HG03565 (cell line): ENCODE results near the gene SCNN1A.
A peak's percentile ranks its signal among the peaks of the same experiment; 100 is the strongest.

Experiments
- ATAC-seq: cut with Tn5 transposase; IDR thresholded peaks from one replicate; pipeline ENCODE4 v1.9.1; 2021; ENCODE audit warnings: mild to moderate bottlenecking, moderate library complexity; ENCODE audit not compliant: unreplicated experiment

The SCNN1A gene

DNA sequence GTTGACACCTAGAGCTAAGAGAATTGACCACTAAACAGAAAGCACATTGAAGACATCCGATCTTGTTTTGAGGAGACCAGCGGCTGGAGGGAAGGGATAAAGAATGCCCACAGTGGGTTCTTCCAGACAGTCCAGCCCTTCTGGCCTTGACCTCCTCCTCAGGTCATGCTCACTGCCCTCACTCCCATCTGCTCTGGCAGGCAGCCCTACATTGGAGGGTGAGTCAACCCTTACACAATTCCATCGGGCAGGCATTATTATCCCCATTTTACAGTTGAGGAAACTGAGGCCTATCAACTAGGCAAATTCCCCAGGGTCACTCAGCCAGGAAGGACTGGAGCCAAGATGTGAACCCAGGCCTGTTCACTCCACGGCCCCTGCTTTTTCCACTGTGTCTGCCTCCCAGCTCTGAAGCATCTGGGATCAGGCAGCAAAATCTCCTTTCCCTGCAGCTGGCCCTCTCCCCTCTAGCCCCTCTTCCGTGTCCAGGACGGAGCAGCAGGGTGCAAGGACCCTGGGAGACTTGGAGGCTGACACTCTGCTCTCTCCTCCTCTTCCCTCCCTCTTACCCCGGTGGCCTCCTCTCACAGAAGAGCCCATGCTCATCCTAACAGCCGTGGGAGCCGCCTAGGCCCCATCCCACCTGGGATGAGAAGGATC is 5.3 kb downstream of the SCNN1A start:
- no peak for ATAC-seq

DNA sequence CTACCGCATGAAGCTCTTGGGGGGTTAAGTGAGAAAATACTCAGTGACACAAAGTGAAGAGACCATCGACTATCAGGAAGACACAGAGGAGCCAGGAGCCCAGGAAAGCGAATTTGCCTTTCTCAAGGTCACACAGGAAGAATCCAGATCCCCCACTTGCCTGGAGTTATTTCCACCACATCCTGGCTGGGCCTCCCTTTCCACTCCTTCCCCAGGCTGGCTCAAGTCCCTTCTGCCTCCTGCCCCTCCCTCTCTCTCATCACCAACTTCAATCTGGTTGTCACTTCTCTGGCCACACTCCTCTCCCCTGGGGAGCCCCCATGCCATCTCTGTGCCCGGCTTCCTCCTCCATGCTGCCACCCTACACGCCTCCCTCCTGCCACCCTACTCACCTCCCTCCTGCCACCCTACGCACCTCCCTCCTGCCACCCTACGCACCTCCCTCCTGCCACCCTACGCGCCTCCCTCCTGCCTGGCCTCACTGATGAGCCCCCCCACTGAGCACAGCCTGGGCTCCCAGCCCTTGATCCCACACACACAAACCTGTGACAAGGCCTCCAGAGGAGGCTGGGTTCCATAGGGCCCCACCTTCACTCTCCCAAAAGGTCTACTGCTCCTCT is 6.3 kb downstream of the SCNN1A start:
- ATAC-seq: no peak

DNA sequence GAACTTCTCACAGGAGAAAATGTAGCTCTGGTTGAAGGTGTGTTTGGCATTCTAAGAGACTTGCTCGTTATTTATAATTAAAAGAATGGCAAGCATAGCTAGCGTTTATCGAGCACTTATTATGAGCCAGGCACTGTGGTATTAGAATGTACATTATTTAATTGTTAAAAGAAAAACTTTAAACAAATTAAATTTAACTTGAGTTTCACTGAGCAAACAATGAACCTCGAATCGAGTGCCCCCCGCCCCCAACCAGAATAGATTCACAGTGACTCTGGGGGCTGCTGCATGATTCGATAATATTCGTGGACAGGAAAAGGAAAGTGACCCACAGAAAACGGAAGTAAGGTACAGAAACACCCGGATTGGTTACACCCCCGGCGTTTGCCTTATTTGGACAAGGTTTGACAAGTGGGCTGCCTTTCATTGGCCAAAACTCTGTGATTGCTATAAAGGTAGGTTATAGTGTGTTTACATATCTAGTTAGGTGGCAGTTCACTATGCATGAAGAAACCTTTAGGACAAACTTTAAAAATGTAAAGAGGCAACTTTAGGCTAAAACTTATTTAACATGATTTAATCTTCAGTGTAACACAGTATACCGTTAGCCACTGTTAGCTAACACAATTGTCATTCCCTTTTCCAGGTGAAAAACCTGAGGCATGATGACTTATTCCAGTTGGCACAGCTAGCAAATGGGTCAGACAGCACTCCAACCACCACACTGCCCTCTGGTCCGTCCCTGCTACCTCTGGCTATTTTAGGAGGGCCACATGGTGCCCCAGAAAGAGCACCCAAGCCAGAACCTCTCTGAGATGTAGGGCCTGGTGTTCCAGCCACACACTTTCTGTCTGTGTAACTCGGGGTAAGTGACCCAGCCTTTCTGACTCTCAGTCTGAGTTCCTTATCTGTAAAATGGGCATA is 7.1 kb downstream of the SCNN1A start:
- ATAC-seq: no peak

DNA sequence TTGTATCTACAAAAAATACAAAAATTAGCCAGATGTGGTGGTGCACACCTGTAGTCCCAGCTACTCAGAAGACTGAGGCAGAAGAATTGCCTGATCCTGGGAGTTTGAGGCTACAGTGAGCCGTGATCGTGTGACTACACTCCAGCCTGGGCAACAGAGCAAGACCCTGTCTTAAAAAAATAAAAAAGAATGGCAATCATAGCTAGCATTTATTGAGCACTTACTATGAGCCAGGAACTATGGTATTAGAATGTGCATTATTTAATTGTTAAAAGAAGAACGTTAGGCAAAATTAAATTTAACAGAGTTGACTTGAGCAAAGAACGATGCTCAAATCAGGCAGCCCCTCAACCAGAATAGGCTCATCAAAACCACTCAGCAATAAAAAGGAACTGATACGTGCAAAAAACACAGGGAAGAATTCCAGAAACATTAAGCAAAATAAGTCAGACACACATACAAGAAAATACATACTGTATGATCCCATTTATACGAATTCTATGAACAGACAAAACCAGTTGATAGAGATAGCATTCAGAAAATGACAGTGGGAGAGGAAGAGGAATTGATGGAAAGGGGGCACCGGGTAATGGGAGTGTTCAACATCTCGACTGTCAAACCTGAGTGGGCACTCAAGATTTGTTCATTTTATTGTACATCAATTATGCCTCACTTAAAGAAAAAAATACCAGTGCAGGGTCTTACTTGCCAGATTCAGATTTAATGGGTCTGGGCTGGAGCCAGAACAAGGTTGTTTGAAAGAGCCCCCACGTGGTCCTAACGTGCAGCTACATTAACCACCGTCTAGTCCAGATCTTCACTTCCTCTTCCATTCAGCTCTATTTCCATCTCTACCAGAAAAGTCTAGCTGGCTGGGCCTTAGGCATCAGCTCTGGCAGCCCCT is 8.0 kb downstream of the SCNN1A start:
- ATAC-seq: peak; percentile 40

DNA sequence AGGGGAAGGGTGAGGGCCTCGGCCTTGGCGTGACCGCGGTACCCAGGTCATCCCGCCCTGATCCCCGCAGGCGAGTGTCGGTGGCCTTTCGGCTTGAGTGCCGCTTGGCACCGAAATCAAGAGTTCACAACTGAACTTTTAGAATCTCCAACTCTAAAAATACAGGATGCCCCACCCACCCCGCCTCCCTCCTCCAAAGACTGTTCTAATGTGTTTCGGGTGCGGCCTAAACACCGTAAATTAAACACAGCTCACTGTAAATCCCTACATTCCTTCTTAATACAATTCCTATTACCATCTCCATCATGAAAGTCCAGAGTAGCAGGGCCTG is 11.4 kb downstream of the SCNN1A start:
- no peak for ATAC-seq

DNA sequence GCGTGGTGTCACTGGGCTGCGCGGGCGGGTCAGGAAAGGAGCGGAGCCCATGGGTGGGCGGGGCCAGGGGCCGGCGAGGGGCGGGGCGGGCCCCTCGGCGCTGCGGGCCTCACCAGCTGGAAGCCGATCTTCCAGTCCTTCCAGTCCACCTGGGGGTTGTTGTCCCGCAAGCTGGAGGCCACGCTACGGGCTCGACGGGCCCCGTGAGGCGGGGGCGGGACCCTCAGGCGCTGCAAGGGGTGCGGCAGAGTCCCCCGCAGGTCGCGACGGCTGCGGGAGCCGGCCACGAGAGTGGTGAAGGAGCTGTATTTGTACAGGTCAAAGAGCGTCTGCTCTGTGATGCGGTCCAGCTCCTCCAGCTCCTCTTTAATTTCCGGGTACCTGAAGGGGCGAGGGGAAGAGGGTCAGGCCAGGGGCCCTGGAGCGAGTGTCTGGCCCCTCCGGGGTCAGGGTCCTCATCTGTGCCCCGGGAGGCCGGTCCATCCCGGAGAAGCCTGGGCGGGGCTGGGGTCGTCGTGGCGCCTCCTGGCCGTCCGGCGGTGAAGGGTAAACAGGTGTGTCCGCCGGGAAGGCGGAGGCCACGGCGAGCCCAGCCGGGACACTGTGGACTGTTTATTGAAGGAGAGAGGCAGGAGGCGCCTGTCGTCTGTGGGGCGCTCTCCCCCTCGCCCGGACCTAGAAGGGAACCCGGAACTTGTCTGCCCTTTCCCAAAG is 11.9 kb downstream of the SCNN1A start:
- no peak for ATAC-seq

DNA sequence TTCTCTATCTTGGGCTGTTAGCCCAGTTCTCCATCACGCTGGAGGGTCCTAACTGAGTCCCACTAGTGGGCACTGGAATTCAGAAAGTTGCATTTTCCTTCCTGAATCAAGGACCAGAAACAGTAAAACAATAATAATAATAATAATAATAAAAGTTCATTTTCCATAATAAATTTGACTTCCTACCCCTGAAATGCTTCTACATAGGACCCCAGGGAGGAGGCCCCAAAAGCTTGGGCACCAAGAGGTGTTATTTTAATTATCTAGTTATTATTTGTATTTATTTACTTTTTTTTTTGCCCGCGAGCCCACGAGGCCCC is 12.4 kb downstream of the SCNN1A start:
- no peak for ATAC-seq

DNA sequence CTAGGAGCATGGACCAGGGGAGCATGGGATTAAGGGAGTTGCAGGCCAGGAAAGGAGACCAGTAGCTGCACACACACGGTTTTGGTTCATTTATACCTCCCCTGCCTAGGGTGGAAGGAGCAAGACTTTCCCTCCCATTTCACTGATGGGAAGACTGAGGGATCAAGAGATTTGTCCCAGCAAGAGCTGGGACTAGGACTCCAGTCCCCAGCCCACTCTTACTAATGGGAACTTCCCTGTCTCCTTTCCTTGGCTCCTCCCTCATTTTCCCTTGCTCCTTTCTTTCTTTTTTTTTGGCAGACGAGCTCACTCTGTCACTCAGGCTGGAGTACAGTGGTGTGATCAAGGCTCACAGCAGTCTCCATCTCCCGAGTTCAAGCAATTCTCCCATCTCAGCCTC is 13.0 kb downstream of the SCNN1A start:
- no peak for ATAC-seq

DNA sequence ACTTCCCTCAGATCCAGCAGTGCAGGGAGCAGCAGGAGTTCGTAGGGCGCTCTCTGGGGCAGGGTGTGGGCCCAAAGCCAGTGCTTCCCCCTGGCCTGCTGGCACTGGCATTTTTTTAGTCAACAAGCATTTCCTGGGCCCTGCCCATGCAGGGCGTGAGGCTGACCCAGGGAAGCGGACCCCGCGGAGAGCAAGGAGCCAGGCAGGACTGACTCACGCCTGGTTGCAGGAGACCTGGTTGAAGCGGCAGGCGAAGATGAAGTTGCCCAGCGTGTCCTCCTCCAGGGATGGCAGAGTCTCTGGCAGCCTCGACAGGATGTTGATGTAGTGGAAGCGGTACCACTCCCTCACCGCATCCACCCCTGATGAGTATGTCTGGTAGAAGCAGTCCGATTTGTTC is 13.5 kb downstream of the SCNN1A start:
- ATAC-seq: no peak

DNA sequence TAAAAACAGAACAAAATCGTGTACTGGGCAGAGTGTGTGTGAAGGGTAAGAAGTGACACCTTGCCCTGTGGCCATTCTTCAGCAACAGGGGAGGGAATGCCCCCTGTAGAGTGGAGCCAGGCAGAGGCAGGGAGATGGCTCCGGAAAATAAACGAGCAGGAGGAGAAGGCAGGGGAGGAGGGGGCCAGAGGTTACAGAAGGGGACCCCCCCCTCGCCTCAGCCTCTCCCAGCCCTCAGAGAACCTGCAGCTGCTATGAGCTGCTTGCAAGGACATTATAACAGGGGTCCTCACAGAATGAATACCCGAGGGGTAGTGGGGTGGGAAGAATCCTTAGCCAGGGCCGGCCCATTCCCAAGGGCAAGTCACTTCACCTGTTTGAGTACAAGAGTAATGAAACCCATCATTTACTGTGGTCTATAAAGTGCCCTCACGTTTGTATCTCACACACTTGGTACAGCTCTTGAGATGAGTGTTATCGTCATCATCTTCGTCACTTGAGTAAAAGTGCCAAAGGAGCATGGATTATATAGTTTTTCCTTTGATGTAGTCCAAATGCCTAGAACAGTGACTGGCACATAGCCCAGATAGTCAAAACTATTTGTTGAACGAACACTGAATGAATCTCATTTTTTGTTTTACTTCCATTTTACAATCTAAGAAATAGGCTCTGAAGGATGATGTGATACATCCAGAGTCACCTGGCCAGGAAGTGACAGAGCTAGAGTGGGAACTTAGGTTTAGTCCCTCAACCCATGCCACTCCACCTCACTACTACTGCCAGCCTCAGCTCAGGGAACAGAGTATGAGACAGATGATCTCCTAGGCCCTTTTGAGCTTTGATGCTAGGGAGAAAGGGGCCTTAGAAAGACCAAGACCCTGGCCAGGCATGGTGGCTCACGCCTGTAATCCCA is 14.5 kb downstream of the SCNN1A start:
- no peak for ATAC-seq

DNA sequence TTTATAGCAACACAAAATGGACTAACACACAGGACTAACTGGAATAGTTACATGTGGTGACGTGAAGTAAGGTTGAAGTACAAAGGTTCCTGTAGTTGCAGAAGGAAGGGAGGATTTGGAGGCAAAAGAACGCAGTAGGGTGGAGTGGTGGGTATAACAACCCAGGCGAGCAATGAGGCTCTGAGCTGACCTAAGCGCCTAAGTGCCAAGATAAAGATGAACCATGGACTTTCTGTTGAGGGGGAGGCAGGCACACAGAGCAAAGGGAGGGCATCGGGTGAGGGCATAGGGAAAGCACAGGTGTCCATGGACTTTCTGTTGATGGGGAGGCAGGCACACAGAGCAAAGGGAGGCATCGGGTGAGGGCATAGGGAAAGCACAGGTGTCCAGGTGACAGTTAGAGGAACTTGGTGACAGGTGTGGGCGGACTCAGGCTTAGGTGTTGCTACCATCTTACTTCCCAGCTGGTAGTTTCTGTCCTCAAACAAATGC is 15.2 kb downstream of the SCNN1A start:
- no peak for ATAC-seq

DNA sequence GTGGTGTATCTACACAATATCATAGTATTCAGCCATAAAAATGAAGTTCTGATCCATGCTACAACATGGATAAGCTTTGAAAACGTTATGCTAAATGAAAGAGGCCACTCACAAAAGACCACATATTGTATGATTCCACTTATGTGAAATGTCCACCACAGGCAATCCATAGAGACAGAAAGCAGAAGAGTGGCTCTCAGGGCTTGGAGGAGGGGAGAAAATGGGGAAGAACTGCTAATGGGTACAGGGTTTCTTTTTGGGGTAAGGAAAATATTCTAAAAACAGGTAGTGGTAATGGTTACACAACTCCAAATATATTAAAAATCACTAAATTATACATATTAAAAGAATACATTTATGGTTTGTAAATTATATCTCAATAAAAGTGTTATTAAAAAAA is 16.5 kb downstream of the SCNN1A start:
- no peak for ATAC-seq

DNA sequence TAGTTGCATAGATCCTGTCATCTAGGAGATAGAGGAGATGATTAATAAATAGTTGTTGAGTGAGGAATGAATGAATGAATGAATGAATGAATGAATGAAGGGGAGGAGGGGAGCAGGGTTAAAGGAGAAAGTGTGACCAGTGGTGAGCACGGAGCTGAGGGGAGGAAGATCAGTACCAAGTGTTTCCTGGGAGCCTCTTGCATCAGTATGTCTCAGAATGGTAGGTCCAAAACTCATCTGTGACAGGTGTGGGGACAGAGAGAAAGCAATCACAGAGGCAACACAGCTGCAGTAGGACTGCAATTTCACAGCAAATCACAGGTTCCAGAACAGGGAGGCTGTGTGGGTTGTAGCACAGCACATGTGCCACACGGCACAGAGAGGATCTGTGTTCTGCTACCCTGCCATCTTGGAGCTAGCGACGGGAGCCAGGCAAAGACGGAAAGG is 19.0 kb downstream of the SCNN1A start:
- ATAC-seq: no peak

DNA sequence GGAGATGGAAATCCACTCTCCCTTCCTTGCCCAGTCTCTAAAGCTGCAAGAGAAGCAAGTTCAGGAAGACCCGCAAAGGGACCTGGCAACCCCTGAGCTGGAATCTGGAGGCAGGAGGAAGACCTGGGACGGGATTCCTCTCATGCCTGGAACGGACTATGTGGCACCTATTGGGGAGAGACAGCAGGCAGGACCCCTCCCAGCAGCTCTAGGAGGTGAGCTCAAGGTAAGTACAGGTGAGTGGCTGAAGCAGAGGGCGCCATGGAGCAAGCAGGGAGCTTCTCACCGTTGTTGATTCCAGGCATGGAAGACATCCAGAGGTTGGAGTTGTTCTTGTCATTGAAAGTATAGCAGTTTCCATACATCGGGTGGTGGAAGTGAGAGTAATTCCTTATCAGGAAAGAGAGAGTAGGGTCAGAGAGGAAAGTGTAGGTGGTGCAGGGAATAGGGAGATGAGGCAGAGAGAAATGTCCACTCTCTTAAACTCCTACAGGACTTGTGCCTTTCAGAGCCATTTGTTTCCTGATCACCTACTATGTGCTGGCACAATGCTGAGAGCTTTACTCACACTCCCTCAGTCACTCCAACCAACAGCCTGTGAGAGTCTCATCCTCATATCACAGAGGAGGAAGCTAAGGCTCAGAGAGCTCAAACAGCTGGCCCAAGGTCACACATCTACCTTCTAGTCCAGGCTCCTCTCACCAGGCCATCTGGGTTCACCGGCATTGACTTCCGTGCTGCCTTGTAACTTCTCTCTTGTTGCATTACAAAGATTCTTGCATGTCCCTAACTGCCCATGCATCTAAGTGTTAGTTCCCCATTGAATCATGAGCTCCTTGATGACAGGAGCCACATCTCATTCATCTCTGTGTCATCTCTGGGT is 19.6 kb downstream of the SCNN1A start:
- no peak for ATAC-seq

DNA sequence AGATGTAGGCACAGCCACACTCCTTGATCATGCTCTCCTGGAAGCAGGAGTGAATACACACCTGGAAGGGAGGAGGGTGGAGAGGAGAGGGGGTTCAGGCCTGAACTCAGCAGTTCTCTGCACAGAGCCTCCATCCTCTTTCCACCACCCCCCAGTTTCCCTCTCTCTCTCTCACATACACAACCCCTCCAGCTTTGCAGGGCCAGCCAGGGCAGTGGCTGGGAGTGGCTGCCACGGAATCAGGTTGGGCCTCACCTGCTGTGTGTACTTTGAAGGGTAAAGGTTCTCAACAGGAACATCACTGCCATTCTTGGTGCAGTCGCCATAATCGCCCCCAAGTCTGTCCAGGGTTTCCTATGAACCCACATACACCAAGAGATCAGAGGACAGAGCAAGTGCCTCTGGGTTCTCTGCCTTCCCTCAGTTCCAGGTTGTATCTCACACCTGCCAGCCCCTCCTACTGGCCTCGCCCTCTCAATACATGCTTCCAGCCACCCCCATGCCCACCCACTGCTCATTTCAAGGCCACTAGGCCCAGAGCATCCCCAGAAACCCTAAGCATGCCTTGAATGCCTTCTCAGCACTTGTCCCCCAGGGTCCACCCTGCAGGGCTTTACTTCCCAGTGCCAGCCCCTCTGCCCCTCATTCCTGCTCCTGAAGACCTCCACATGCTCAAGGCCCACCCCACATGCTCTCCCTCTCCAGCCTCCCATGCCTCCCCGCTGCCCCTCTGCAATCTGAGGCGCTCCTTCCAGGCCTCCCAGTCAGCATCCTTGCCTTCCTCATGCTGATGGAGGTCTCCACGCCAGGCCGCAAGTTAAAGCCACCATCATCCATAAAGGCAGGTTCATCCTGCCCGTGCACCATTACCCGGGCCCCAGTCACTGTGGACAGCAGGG is 20.6 kb downstream of the SCNN1A start:
- ATAC-seq: no peak

DNA sequence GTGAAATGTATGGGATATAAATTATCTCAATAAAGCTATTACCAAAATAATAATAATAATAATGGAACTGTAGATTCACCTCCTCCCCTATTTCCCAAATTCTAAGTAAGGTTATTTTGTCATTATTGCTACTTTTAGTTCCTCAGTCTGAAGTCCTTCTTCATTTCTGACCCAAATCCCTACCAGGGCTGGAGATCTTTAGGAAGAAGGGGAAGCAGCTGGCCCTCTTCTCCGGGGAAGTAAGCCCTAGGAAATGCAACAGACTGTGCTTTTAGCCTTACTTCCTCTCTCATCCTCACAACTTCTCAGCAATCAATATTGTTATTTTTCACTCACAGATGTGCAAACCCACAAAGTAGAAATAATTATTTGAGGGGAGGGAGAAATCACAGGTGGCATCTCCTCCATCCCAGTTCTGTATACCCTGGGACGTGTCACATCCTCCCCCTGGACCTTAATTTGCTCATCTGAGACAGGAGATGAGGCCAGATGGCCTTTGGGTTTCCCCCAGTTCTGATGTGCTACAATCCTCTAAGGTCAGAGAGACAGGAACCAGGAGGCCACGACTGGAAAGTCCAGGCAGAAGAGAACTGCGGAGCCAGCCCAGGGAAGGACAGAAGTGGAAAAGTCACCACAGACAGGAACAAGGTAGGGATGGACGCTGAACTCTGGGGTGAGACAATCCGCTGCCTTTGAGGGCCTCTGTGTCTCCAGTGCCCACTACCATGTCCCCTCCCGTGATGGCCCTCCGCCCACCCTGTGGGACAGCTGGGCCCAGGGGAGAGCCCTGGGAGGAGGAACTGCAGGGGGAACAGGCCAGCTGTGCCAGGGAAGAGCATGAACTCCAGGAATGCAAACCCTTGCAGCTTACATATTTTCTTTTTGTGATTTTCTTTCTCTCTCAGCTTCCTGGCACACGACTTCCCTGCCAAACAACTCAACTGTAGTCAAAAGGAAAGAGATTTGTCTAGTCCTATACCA is 22.9 kb downstream of the SCNN1A start:
- ATAC-seq: no peak
